Measurements from ENCODE around the gene HOXB2. TPM values are rescaled to one million over a fixed set of nuclear protein-coding genes. Genes with fewer than 3 reads are reported as not detected.

The HOXB2 gene
- total and polyA plus RNA-seq, 8 donors, result 0.39 to 5.1 (median 1.8) TPM

- ATAC-seq (peak in 2 of 4 donors; percentile 27 to 52), FAIRE-seq (no peak), DNase-seq (peak in 1 of 6 donors; percentile 57)
- peak overlapping the region in 2 of 4 donors; percentile 25 to 36 for H3K4me3 ChIP-seq
- intact Hi-C loops (cut with DNase I), result no loop called here
- H3K9me3 ChIP-seq, result no peaks in the 10 kb centered on the region
- no peak overlapping the region for H3K27ac ChIP-seq
- H3K27me3 ChIP-seq, result peaks cover 0 to 26% (median 0%) of the 10 kb centered on the region in 4 donors
- H3K36me3 ChIP-seq, result no peaks in the 10 kb centered on the region
- WGBS, 2 donors, result 18 to 22% methylated on average over 44 of the region's 44 CpGs
- H3K4me1 ChIP-seq, result no peaks in the 10 kb centered on the region
- no peak for TF ChIP-seq CTCF (IDR thresholded peaks at IDR 0.05)
Observed at GRCh38 chr17:48554412-48555257, 9.7 kb upstream of the HOXB2 start.

GRCh38 chr17:48553826-48554225 is 8.9 kb upstream of the HOXB2 start:
- 57 to 68% methylated on average over 1 of the region's 1 CpG for WGBS, 2 donors
- H3K4me3 ChIP-seq, result no peak overlapping the region
- no peak for FAIRE-seq

GRCh38 chr17:48553190-48553547 is 8.3 kb upstream of the HOXB2 start:
- Histone ChIP-seq H3K27me3 (peaks cover 0 to 28% (median 0%) of the 10 kb centered on the region in 4 donors), H3K4me1 (no peaks in the 10 kb centered on the region), H3K27ac (no peak overlapping the region), H3K9me3 (no peaks in the 10 kb centered on the region), H3K36me3 (no peaks in the 10 kb centered on the region), H3K4me3 (no peak overlapping the region)
- TF ChIP-seq CTCF (IDR thresholded peaks at IDR 0.05), result no peak
- no peak for ATAC-seq
- 53 to 55% methylated on average over 5 of the region's 5 CpGs for WGBS, 2 donors
- intact Hi-C loops (cut with DNase I), result no loop called here
- no peak for FAIRE-seq
- peak in 1 of 6 donors; percentile 15 for DNase-seq

More at GRCh38 chr17:48553826-48554225, 8.9 kb upstream of the HOXB2 start:
- Histone ChIP-seq H3K27me3 (peaks cover 0 to 28% (median 0%) of the 10 kb centered on the region in 4 donors), H3K36me3 (no peaks in the 10 kb centered on the region), H3K9me3 (no peaks in the 10 kb centered on the region), H3K27ac (no peak overlapping the region), H3K4me1 (no peaks in the 10 kb centered on the region)
- intact Hi-C loops (cut with DNase I), result no loop called here
- no peak for TF ChIP-seq CTCF (IDR thresholded peaks at IDR 0.05)
- DNase-seq (no peak), ATAC-seq (no peak)

GRCh38 chr17:48552466-48553189 is 7.7 kb upstream of the HOXB2 start:
- FAIRE-seq, result no peak
- H3K36me3 ChIP-seq, result no peaks in the 10 kb centered on the region
- no peak for TF ChIP-seq CTCF (IDR thresholded peaks at IDR 0.05)
- no peak overlapping the region for H3K27ac ChIP-seq
- peaks cover 0 to 28% (median 2%) of the 10 kb centered on the region in 4 donors for H3K27me3 ChIP-seq
- DNase-seq, result no peak
- H3K4me3 ChIP-seq, result no peak overlapping the region
- 27 to 29% methylated on average over 7 to 10 of the region's 11 CpGs for WGBS, 2 donors
- peak in 2 of 4 donors; percentile 20 to 33 for ATAC-seq
- intact Hi-C loops (cut with DNase I), result no loop called here
- H3K9me3 ChIP-seq, result no peaks in the 10 kb centered on the region
- no peaks in the 10 kb centered on the region for H3K4me1 ChIP-seq
